ENCODE results near the gene EIF2S1.
"Not testable (repeated sequence)": the region's sequence is repeated elsewhere in the genome, so short reads cannot be mapped to it uniquely, and the experiment has no call there.

Gene EIF2S1

GRCh38 chr14:67359775-67360469, at the start of gene EIF2S1, which contains the start of gene ATP6V1D:
TSS of gene EIF2S1 (plus strand) at chr14:67360328. CDS start at chr14:67364768, 4,440 bp downstream.
TSS of gene ATP6V1D (minus strand) at chr14:67359804. CDS start at chr14:67359698, 106 bp downstream.
- peak; percentile 100 for FAIRE-seq
- peak; percentile 86 for DNase-seq (ENCODE audit: insufficient read length, low spot score)

DNA sequence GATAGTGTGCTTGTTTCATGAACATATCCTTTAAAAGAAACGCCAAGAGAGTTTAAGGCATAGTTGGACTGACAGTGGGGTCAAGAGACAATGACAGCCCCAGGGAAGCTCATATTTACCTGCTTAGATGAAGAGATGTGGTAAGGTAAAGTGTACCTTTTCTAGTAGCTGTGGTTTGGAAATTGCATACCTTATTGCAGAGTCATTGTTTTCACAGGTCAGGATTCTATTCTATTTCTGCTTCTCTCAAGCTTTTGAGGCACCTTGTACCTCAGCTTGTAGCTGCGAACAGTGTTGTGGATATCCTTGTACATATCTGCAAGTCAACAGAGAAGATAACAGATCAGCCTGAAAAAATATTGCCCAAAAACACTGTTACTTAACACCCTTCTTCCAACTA, 48.3 kb upstream of the EIF2S1 start:
- FAIRE-seq, result peak; percentile 59
- DNase-seq (ENCODE audit: insufficient read length, low spot score), result no peak

DNA sequence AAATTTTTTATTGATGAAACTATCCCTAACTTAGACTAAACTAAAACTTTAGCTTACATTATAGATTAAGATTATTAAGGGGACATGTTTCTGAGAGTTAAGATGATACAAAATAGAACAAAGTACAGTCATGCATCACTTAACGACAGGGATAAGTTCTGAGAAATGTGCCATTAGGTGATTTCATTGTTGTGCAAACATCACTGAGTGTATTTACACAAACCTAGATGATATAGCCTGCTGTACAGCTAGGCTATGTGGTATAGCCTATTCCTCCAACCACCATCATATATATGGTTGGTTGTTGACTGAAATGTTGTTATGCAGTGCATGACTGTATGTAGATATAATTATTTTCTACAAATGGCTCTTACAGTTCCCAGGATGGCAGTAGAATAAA, 47.0 kb upstream of the EIF2S1 start:
- FAIRE-seq (no peak), DNase-seq (ENCODE audit: insufficient read length, low spot score) (no peak)

GRCh38 chr14:67317822-67318221, 42.3 kb upstream of the EIF2S1 start:
- FAIRE-seq (peak; percentile 21), DNase-seq (ENCODE audit: insufficient read length, low spot score) (no peak)

DNA sequence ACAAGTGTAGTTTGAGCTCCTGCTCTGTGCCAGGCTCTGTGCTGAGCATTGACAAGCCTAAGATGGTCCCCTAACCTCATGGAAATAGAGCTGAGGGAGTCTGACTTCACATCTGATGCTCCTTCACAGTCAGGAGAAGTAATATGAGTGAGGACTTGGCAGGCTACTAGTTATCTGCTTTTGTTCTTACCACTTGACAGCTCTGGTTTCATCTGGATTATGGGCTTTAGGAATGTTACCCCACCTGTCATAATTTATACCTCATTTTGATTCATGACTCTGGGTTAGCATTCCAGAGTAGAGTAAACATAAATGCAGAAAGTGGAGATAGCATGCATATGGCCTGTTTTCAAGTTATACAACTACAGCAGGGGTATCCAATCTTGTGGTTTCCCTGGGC, 41.0 kb upstream of the EIF2S1 start:
- FAIRE-seq (no peak), DNase-seq (ENCODE audit: insufficient read length, low spot score) (no peak)

- DNase-seq (ENCODE audit: insufficient read length, low spot score); FAIRE-seq: not testable (repeated sequence)
Observed at GRCh38 chr14:67329666-67330065, 30.5 kb upstream of the EIF2S1 start.

DNA sequence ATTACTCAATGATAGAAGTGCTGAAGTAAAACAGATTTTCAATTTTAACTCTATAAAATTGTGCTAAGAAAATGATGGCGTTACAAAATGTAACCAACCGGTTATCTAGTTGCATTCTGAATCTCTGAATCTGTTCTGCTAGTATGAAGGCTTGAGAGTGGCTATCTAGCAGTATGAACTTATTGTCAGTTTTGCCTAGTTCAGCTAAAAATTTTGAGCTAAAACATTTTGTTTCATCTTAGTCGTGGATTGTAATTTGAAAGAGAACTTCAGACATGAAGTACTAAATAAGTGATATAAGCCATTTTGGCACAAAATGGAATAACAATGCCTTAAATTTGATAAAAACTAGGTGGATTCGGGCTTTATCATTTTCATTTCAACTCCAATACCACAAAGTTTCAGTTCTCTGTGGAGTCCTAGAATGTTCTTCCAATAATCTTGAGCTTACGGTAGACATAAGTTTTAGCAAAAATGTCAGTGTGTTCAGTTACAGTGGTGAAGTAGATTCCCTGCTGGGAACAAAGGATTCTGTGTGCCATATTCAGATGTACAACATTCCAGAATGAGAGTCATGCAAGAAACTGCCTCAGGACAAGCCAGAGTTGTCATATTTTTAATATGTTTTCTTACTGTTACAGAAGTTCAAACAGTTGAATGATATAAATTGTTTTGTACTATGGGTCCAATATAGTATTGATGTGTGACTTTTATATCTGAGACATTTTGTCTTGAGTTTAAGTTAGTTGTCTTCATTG, 28.6 kb upstream of the EIF2S1 start:
- DNase-seq (ENCODE audit: insufficient read length, low spot score) (no peak), FAIRE-seq (no peak)

DNA sequence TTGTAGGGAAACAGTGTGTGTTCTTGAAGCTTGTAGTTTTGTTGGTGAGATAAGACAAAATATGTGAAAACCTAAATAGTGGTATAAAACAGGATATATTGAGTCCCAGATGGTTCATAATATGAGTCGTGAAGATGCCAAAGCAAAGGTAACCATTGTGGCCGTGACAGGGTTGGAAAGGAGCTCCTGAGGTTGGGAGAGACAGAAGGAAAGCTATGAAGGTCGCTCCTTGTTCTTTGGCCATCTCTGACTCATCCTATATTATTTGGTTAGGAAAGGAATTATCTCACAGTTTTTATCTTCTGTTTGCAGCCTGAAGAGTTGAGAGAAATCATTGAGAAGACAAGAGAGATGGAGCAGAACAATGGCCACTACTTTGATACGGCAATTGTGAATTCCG, 27.7 kb upstream of the EIF2S1 start:
- FAIRE-seq (no peak), DNase-seq (ENCODE audit: insufficient read length, low spot score) (no peak)

GRCh38 chr14:67335781-67336180, 24.3 kb upstream of the EIF2S1 start:
- FAIRE-seq, result no peak
- DNase-seq (ENCODE audit: insufficient read length, low spot score), result no peak

- not testable (repeated sequence) for FAIRE-seq; DNase-seq (ENCODE audit: insufficient read length, low spot score)
Observed at GRCh38 chr14:67341231-67341630, 18.9 kb upstream of the EIF2S1 start.

- DNase-seq (ENCODE audit: insufficient read length, low spot score) (no peak), FAIRE-seq (no peak)
Observed at GRCh38 chr14:67343601-67344230, 16.4 kb upstream of the EIF2S1 start.

GRCh38 chr14:67345583-67345982, 14.5 kb upstream of the EIF2S1 start:
- FAIRE-seq, result no peak
- DNase-seq (ENCODE audit: insufficient read length, low spot score), result no peak

DNA sequence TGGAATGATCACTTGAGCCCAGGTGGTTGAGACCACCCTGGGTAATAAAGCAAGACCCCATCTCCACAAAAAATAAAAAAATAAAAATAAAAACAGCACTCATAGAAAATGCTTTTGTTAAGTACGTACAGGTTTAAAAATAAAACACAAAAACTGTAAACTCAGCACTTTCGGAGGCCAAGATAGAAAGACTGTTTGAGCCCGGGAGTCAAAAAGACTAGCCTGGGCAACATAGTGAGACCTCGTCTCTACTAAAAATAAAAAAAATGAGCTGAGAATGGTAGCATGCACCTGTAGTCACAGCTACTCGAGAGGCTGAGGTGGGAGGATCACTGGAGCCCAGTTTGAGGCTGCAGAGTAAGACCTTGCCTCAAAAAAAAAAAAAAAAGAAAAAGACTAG, 8.1 kb upstream of the EIF2S1 start:
- FAIRE-seq (no peak), DNase-seq (ENCODE audit: insufficient read length, low spot score) (no peak)

DNA sequence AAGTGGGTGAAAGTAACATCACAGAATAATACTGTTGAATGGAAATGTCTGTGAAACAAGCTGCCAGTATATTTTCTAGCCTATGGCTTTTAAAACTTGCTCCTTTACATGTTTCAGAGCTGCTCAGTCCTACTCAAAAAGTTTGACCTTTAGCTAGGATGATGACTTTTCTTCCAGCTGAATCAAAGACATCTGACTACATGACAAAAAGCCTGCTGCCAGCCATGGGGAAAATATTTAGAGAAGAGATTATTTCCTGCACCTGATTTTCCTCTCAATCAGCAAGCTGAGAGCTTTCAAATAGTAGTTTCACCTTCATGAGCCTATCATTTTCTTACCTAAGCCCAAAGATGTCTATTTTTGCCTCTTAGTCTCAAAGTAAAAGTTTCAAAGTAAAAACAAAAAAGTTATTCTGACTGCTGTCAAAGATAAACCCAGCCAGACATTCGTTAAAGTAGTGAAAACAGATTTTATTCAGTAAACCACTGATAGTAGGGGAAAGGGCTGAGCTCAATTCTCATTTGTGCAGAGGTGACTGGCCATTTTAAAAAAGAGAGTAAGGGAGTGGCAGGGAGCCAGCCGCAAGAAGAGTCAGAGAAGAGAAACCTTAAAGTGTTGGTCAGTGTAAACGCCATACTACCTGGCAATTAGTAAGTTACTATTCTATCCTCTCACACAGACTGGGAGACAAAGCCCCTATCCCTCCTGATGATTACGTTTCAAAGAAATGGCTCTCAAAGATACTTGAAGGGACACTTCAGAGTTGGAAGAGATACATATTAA, 2.8 kb upstream of the EIF2S1 start:
- DNase-seq (ENCODE audit: insufficient read length, low spot score) (no peak), FAIRE-seq (no peak)

- FAIRE-seq (no peak), DNase-seq (ENCODE audit: insufficient read length, low spot score) (no peak)
Observed at GRCh38 chr14:67357969-67358354, 2.2 kb upstream of the EIF2S1 start.

GRCh38 chr14:67358924-67359774, 979 bp upstream of the EIF2S1 start:
- no peak for DNase-seq (ENCODE audit: insufficient read length, low spot score)
- FAIRE-seq, result peak; percentile 54

DNA sequence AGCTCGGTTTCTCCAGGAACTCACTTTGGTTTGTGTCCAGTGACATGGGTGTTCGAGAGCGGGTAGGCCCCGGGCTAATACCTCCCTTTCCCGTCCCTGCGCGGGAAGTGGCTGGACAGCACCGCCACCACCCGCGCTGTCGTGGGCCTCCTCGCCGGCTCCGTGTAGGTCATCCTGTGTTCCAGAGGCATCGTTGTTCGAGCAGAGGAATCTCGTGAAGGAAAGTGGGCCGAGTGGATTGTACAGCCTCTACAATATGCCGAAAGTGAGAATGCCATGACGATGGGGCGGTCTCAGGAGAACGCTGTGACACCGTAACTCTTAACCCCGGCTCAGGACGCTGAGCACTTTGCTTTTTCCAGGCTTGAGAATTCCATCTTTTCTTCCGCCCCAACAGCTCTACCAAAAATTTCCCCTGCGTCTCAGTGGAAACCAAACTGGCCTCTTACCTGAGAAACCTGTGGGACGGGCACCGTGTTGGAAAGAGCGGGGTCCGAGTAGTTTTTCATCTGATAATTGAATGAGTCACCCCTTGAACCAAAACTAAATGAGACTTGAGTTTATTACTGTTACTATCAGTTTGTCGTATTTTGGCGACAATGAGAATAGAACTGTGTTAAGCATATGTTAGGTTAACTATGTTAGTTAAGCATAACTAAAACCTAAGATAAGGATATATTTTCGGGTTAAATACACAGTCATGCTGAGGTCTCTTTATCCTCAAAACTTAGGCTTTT, 510 bp downstream of the EIF2S1 start:
- DNase-seq (ENCODE audit: insufficient read length, low spot score), result no peak

DNA sequence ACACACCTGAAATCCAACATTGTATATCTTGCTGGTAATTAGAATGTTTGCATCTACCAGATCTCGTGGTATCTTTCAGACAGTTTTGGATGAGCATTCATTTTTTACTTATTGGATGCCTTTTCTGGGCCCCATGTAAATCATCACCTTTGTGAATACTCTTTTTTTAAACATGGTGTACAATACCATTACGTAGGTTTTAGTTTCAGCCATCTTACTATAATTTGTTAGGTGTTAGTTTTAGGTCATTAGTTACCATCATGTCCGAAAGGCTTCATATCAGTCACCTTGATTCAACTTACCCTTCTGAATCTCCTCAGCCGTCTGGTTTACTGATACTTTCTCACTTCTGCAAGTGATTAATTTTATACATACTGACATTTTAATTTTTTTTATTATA, 5.3 kb downstream of the EIF2S1 start:
- DNase-seq (ENCODE audit: insufficient read length, low spot score) (no peak), FAIRE-seq (no peak)

More for the DNA sequence above, 510 bp downstream of the EIF2S1 start:
- FAIRE-seq, result peak; percentile 48

DNA sequence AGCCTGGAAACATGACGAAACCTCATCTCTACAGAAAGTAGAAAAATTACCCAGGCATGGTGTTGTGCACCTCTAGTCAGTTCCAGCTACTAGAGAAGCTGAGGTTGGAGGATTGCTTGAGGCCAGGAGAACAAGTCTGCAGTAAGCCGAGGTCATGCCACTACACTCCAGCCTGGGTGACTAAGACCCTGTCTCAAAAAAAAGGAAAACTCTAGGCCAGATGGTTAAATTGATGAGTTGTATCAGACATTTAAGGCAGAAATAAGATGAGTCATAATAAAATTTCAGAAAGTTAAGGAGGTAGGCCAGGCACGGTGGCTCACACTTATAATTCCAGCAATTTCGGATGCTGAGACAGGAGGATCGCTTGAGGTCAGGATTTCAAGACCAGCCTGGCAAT, 10.7 kb downstream of the EIF2S1 start:
- no peak for DNase-seq (ENCODE audit: insufficient read length, low spot score)
- FAIRE-seq, result no peak
